HG03159 (cell line): ENCODE data around the gene ALKBH4.
A peak's percentile ranks its signal among the peaks of the same experiment; 100 is the strongest.
"Not testable (repeated sequence)": the region's sequence is repeated elsewhere in the genome, so short reads cannot be mapped to it uniquely, and the experiment has no call there.

Source experiments
- ATAC-seq: cut with Tn5 transposase; IDR thresholded peaks from one replicate; pipeline ENCODE4 v1.9.1; 2021; ENCODE audit warnings: mild to moderate bottlenecking, moderate library complexity; ENCODE audit not compliant: unreplicated experiment

ALKBH4 gene, protein sequence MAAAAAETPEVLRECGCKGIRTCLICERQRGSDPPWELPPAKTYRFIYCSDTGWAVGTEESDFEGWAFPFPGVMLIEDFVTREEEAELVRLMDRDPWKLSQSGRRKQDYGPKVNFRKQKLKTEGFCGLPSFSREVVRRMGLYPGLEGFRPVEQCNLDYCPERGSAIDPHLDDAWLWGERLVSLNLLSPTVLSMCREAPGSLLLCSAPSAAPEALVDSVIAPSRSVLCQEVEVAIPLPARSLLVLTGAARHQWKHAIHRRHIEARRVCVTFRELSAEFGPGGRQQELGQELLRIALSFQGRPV

DNA sequence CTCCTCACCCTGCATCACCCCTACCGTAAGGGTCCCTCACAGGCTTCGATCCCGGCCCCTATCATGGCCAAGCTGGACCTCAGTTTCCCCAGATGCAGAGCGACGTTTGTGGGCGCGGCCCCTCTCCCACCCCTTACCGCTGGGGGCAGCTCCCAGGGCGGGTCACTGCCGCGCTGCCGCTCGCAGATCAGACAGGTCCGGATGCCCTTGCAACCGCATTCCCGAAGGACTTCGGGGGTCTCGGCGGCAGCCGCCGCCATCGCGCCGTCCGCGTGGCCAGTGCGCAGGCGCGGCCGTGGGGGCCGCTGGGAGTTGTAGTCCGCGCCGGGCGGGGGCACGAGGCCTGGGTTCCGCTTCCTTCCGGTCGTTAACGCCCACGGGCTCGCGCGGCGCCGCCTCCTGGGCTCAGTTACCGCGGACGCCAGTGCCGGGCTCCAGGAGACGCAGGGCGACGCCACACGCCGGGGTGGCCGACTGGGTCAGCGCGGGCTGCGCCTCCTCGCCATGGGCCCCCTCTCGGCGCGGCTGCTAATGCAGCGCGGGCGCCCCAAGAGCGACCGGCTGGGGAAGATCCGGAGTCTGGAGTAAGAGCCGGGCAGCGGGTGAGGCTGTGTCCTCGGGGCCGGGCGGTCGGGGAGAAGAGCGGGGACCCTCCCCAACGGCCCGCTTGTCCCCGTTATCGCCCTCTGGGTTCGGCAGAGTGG lies at the start of gene ALKBH4, which contains the start of gene LRWD1:
Gene ALKBH4 (minus strand): TSS at position 287 of the 704 bp plus-strand sequence. CDS start 27 bp downstream, at position 260.
Gene LRWD1 (plus strand): TSS at position 408 of the 704 bp plus-strand sequence. CDS start 97 bp downstream, at position 505.
- ATAC-seq, result peak; percentile 83

DNA sequence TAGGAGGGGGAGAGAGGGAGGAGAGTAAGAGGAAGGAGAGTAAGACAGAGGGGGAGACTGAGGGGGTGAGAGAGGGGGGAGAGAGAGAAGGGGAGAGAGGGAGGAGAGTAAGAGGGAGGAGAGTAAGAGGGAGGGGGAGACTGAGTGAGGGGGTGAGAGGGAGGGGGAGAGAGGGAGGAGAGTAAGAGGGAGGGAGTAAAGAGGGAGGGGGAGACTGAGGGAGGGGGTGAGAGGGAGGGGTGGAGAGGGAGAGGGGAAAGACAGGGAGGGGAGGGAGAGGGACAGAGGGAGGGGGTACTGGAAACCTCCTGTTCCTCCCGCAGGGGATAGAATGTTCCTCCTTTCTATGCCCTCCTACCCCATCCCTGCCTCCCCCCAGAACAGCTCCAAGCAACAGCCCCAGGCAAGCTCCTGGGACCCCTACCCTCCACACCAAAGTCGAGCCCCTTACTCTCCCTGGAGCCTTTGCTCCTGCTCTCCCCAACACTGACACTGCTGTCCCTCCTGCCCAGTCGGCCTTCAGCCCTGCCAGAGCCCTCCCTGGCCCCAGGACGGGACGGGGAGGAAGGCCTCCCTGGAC lies 48.1 kb upstream of the ALKBH4 start:
- not testable (repeated sequence) for ATAC-seq

DNA sequence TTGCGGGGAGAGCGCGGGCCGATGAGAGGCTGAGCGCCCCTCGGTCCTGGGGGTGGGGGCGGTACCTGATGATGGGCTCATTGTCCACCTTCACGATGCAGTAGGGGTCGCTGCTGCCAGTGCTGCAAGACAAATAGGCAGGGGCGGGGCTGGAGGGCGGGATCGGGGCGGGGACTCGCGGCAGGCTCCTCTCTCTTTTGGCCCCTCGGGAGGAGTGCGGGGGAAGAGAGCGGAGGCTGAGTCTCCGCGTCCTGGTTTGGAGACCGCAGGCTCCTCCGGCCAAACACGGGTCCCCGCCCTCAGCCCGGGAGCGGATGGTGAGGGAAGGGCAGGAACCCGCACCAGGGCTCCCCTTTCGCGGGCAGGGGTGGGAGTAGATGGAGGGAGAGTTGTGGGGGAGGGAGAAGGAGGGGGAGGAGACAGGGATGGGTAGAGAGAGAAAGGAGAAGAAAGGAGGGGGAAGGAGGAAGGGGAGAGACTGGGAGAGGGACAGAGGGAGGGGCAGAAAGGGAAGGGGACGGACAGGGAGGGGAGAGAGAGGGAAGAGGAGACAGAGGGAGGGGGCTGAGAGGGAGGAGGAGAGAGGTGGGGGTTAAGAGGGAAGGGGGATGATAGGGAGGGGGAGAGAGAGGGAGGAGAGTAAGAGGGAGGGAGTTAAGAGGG lies 47.3 kb upstream of the ALKBH4 start:
- peak; percentile 50 for ATAC-seq

DNA sequence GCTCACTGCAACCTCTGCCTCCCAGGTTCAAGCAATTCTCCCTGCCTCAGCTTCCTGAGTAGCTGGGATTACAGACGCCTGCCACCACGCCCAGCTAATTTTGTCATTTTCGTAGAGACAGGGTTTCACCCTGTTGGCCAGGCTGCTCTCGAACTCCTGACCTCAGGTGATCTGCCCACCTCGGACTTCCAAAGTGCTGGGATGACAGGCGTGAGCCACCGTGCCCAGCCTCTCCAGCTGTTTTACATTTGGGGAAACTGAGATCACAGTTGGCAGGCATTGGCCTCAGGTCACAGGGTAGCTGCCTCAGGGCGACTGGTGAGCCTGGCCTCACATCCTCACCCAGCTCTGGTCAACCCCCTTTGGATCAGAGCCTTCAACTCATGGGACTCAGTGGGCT lies 45.9 kb upstream of the ALKBH4 start:
- not testable (repeated sequence) for ATAC-seq

DNA sequence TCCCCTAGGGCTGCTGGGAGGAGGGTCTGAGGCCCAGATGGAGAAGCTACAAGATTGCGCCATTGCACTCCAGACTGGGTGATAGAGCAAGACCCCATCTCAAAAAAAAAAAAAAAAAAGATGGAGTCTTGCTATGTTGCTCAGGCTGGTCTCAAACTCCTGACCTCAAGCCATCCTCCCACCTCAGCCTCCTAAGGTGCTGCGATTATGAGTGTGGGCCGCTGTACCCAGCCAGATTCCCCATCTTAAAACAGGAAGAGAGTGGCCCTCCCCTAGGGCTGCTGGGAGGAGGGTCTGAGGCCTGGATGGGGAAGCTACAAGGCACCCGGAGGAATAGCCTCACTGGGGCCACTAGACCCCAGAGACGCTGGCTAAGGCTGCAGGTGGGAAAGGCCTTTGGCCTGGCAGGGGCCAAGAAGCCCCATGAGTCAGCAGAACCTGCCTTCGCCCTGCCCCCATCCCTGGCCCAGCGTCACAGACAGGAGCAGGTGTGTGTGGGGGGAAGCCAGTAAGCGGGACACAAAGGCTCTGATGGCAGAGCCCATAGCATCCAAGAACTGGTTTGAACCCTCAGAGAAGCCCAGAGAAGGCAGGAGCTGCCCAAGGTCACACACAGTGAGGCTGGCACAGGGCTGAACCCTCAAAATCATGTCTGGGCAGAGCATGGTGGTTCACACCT lies 42.9 kb upstream of the ALKBH4 start:
- ATAC-seq, result not testable (repeated sequence)

DNA sequence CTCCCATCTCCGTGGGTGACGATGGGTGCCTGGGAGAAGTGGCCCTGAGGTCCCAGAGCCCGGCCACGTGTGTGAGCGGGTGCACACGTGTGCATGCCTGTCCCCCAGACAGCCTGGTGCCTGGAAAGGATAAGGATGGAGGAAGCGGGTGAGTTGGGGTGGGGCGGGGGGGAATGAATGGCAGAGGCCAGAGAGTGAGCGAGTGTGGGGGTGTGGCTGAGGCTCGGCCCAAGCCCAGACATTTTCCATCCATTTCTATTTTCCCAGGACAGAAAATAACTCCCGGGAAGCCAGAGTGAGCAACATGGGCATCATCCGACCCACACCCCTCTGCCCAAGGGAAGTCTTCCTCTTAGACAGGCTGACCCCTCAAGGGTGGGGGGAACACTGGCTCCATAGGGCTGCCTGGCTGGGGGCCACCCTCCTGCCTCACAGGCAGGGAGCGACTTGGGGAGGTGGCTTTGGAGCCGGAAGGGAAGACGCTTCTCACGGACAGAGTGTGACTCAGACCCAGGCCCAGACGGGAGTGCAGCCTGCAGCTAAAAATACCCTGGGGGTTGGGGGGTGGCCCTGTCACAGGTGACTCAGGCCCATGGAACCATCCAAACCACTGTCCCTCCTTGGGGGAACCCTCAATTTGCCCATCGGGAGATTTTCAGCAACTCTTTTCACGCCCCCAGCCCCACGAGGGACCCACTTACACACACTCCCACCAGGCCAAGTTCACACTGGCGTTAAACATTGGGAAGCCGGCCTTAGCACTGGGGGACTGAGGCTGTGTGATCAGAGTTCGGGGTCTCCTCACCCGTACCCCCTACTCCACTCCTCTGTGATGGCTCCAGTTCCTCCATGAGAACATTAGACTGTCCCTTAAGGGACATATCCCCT lies 40.9 kb upstream of the ALKBH4 start:
- ATAC-seq, result not testable (repeated sequence)

DNA sequence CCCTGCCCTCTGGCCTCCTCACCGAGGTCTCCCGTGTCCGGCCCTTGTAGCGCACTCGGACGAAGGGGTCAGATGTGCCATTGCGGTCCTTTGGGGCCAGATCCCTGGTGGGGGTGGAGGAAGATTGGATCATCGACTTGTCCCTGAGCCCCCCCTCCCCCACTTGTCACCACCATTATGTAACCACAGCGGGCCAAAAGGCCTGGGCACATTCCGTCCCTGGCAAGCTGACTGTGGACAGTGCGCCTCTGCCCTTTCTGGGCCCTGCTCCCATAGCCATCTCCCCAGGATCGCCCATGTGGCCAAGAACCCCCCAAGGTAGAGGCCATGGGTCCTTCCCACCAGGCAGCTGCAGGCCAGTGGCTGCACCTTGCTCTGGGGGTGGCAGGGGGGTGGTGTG lies 38.5 kb upstream of the ALKBH4 start:
- ATAC-seq, result not testable (repeated sequence)

DNA sequence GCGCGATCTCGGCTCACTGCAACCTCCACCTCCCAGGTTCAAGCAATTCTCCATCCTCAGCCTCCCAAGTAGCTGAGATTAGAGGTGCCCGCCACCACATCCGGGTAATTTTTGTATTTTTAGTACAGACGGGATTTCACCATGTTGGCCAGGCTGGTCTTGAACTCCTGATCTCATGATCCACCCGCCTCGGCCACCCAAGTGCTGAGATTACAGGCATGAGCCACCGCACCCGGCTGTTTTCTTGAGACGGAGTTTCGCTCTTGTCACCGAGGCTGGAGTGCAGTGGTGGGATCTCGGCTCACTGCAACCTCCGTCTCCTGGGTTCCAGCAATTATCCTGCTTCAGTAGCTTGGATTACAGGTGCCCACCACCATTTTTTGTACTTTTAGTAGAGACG lies 33.7 kb upstream of the ALKBH4 start:
- not testable (repeated sequence) for ATAC-seq

DNA sequence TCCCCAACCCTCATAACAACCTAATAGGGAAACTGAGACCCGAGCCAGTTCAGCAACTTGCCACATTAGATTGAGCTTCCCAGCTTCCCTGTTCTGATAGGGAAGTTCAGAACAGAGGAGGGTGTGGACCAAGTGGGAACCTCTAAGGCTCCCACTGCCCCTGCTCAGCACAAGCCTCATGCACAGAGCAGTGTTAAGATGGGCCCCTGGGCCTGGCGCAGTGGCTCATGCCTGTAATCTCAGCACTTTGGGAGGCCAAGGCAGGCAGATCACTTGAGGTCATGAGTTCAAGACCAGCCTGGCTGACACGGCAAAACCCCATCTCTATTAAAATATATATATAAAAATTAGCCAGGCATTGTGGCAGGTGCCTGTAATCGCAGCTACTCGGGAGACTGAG lies 32.6 kb upstream of the ALKBH4 start:
- ATAC-seq, result not testable (repeated sequence)

DNA sequence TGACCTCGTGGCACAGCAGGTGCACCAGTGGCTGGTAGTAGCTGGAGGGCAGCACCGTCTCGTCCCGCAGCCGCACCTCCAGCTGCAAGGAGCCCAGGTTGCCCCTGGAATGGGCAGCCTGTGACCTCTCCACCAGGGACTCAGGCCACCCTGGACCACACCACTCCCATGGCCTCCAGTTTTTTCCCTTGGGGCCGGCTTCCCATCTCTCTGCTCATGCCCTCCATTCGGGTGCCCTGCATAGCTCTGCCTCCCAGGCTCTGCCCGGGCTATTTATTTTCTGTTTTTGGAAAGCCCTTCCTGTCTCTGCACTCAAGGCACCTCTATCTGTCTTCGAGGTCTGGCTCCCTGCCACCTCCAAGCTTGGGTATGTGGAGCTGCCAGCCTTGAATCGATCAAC lies 32.2 kb upstream of the ALKBH4 start:
- not testable (repeated sequence) for ATAC-seq

DNA sequence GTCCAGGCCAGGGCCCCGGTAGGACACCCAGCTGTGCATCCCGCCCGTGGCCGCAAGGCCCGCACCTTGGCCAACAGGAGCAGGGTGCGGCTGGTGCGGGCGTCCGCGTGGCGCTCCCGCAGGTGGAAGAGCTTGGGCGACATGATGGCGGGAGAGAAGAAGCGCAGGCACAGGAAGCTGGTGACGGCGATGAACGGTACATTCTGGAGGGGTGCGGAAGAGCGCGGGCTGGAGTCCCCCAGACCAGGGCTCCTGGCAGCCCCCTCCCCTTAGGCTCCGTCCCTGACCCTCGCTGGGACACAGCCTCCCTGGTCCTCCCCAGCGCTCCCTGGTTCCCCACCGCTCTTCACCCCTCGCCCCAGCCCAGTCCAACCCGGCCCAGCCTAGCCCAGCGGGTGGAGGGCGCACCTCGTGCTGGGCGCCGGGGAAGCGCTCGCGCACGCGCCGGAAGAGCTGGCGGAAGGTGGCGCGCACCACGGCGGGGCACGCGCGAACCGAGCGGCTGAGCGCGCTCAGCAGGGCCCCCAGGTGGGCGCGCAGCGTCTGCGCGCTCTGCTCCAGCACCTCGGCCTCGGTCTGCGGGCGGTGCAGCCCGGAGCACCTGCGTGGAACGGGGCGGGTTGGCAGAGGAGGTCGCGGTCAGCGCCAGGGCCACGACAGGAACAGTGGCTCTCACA lies 29.9 kb upstream of the ALKBH4 start:
- peak; percentile 60 for ATAC-seq

DNA sequence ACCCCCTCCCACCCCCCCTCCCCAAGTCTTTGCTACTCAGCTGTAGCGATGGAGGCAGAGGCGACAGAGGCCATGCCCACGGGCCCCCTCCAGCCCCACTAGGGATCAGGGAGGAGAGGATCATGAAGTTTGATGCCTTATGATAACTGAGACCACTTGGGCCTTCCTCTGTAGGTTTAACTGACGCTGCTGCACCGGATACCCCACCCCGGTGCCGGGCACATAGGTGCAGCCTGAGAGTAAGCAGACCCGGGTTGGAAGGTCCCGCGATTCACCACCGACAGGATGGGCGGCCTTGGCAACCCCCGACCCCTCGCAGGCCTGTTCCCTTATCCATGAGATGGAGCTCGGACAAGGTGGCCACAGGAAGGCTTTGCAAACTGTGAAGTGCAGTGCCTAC lies 29.4 kb upstream of the ALKBH4 start:
- ATAC-seq, result not testable (repeated sequence)

DNA sequence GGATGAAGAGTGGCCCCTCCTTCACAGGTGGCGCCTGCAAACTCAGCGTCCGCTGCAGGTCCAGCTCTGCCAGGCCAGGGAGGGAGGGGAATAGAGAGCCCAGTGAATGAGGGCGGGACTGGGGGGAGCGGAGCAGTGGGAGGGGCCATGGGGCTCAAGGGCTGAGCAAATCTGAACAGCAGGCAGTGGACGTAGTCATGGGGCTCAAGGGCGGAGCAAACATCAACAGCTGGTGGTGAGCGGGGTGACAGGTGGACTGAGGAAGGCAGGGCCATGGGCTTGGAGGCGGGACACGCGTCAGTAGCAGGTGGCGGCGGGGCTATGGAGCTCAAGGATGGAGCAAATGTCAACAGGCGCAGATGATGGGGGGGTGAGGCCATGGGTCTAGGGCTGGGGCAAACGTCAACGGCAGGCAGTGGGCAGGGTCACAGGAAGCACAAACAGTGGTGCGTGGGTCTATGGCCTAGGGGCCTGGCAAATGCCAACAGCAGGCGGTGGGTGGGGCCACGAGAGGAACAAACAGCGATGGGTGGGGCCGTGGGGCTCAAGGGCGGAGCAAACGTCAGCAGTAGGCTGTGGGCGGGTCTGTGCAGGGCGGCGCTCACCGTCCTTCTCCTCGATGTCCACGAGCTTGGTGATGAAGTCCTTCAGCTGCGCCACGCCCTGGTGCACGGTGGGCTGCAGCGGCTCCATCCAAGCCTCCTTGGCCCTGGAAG lies 28.7 kb upstream of the ALKBH4 start:
- peak; percentile 46 for ATAC-seq

DNA sequence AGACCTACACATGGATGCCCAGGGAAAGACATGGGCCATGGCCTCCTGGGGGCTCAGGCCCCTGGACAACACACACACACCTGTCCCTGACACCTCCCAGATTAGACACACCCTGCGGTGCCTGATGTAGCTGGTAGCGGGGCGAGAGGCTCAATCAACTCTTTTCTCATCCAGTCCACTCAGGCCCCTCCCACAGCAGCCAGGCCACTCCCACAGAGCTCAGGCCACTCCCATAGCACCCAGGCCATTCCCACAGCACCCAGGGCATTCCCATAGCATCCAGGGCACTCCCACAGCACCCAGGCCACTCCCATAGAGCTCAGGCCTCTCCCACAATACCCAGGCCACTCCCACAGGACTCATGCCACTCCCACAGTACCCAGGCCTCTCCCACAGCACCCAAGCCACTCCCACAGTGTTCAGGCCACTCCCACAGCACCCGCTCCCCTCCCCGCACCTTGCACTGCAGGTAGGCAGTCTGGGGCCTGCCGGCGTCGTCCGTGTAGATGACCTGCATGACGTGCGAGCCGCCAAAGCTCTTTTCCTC lies 25.9 kb upstream of the ALKBH4 start:
- ATAC-seq, result peak; percentile 40

DNA sequence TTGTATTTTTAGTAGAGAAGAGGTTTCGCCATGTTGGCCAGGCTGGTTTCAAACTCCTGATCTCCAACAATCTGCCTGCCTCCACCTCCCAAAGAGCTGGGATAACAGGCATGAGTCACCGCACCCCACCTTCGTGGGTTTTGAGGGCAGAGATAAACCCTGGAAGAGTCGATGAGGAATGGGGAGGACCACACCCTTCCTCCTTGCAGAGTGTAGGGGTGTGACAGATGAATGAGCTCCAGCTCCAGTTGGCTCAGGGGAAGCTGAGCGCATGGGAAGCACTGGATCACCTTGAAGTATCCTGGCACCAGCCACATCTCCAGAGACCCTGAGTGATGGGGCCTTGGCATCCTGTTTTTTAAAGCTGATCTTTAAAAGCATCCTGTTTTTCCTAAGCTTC lies 19.7 kb upstream of the ALKBH4 start:
- not testable (repeated sequence) for ATAC-seq

DNA sequence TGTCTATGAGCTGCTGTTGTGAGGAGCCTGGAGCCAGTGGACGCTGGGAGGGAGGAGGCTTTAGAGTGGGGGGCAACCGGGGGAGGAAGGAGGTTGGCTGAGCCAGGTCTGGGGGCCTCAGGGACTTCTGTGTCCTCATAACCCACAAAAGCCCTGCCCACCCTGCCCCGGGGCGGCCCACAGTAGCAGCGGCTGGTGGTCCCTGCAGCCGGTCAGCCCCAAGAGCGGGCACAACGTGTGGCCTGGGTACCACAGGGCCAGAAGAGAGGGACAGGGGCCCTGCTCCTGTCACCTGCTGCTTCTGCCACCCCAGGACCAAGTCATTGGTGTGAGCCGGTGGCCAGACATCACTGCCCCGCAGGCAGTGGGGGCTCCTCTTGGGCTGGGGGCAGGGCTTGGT lies 17.3 kb upstream of the ALKBH4 start:
- ATAC-seq, result not testable (repeated sequence)

DNA sequence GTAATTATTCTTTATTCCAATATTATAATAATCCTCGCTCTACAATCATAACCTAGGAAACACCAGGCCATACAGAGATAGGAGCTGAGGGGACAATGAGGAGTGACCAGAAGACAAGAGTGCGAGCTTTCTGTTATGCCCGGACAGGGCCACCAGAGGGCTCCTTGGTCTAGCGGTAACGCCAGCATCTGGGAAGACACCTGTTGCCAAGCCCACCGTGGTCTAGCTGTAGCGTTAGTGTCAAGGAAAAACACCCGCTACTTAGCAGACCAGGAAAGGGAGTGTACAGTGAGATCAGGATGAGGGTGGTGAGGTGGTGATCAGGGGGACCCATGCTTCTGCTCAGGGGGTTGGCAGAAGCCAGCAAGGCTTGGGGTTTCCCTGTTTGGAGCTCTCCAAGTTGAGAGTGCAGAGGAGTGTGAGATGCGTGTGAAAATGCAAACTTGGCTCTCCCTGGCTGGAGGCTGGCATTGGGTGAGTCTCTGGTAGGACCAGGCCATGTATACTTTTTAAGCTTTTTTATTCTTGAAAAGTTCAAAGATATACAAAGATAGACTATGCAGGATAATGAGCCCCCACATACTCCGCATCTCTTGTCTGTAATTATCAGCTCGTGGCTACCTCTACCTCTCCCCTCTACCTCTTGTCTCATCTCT lies 15.4 kb upstream of the ALKBH4 start:
- ATAC-seq, result not testable (repeated sequence)

DNA sequence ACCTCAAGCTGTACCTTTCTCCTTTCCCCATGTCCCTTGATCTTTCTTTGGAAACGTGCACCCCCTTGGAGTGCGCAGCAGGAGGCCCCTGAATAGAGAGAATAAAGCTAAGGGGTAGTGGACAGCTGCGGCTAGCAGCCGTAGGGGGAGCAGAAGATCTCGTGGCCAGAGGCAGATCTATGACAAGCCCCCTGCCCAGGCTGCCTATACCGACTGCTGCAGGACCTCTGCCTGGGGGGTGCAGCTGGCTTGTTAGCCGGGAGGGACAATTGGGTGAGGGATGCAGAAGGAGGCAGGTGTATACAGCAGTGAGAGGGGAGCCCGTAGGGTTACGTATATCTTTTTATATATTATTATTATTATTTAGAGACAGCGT lies 14.5 kb upstream of the ALKBH4 start:
- ATAC-seq, result peak; percentile 30
